ENCODE measurements around the gene GP9.

DNA sequence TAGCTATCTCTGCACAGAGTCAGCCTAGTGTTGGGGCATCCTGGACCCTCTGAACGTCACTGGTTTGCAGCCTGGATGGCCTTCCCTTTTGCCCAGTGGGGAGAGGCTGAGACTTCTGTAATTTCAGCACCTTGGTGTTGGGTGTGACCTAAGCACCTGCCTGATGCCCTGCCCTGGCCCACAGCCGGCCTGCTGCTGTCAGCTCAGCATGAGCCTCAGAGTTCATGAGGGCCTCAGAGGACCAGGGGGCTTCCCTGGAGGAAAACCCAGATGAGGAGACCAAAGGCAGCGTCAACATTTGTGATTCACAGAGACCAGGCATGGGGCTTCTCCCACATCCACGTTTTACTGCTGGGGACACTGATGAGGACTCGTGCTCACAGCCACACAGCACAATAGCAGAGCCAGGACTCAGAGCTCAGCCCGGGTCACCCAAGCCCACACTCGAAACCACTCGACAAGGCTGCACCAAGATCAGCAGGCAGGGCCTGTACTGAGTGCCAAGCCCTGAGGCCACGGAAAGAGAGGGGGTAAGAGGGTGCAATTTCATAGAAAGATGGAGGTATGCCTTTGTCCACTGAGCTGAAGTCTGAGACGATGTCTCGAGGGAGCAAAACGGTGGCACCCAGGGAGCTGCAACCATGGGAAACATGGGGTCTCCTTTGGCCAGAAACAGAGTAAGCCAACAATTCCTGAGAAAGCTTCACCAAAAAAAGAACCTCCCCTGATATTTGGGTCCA is 9.9 kb upstream of the GP9 start:
- no peak for TF ChIP-seq EP300 (IDR thresholded peaks at IDR 0.05; ENCODE audit: low read depth)
- TF ChIP-seq CTCF (IDR thresholded peaks at IDR 0.05), result no peak
- TF ChIP-seq POLR2AphosphoS5 (IDR thresholded peaks at IDR 0.05), result no peak
- TF ChIP-seq POLR2A (IDR thresholded peaks at IDR 0.05), result no peak
